GM18868 (cell line): ENCODE measurements around the gene PLEKHA6.

ENCODE experiments used
- ATAC-seq: cut with Tn5 transposase; IDR thresholded peaks from one replicate; pipeline ENCODE4 v1.9.1; 2021; ENCODE audit warnings: mild to moderate bottlenecking, moderate library complexity; ENCODE audit not compliant: unreplicated experiment

The PLEKHA6 gene

DNA sequence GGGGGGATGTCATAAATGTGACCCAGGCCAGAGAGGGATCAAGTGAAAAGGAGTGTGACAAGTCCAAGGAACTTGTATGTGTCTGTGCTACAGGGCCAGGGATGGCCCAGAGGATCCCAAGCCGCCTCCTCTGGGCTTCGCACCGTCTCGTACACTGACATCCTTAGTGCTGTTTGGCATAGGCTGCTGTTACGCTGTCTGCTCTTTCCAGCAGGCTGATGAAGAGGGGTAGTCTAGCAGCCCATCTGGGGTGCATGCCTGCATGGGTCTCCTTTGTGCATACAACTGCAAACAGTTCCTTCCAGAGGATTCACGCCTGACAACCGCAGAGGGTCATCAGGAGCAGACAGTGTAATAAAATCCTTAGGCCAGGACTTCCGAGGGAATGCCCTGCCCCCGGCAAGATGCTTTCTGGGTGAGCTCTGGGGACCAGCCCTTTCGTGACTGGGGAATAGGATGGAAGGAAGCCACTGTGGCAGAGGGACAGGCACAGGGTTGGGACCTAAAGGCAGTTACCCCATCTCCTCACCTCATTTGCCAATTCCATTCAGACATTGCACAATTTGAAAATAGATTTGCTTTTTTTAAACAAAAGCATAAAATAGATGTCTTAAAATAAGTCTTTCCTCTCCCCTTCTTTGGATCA lies 139.6 kb downstream of the PLEKHA6 start:
- ATAC-seq: no peak

DNA sequence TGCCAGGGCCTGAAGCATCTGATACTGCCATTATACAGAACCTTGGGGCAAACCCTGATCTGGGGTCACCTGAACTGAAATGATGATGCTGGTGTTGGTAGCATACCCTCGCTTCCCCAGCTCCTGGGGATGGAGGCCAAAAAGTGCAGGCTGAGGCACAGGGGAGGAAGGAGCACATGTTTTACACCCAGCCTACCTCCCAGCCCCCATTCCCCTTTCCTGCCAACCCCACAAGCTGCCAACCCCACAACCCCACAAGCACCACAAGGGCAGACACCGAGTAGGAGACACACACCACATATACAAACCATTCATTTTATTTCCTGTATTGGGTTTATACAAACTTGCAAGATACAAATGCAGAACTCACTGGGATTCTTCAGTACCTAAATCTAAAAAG lies 141.2 kb downstream of the PLEKHA6 start:
- no peak for ATAC-seq

- ATAC-seq: no peak
Measured at GRCh38 chr1:204217648-204218000, 142.1 kb downstream of the PLEKHA6 start.

- no peak for ATAC-seq
Measured at GRCh38 chr1:204216880-204217647, 142.7 kb downstream of the PLEKHA6 start.

GRCh38 chr1:204216236-204216635 lies 143.5 kb downstream of the PLEKHA6 start:
- ATAC-seq: no peak

DNA sequence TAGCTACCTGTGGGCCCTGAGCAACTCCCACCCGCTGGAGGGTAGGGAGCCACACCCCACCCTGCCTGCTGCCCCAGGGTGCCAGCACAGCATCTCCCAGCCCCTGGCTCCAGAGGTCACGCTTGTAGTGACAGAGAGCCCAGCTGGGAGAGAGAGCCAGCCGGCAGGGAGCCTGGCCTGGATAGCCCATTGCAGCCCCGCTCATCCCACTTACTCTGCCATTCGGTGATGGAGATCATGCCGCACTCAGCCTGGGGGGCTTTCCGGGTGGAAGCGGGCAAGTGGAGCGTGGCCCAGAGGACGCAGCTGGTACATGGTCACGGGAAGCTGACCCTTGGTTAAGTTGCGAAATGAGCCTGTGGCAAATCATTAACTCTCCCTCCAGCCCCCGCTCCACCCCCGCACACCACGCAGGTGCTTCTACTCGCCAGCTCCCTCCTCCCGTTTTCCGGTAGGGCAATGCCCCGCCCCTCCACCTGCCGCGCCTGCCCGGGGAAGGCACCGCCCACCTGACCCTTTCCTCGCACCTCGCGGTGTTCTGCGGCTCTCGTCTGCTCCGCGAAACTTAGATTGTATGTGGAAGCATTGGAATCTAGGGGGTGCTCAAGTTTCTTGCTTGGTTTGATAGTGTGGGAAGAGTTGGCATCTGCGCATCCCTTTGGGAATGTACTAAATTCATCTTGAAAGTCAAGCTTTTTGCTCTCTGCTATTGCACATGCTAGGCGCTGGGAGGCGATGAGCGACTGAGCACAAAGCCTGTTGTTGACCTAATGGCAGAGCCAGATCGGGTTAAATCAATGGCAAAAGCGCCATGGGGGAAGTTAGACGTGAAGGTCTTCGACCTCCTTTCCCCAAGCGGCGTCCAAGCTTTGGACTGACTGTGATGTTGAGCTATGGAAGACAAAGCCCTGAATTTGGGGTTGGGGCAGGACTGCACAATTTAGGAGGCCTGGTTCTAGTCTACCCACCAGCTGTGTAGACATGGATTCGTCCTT lies 145.8 kb downstream of the PLEKHA6 start, which contains the start of gene GOLT1A:
GOLT1A (minus strand) TSS at position 321 of the 995 bp plus-strand sequence; CDS start at position 239, 82 bp downstream.
- ATAC-seq: no peak

DNA sequence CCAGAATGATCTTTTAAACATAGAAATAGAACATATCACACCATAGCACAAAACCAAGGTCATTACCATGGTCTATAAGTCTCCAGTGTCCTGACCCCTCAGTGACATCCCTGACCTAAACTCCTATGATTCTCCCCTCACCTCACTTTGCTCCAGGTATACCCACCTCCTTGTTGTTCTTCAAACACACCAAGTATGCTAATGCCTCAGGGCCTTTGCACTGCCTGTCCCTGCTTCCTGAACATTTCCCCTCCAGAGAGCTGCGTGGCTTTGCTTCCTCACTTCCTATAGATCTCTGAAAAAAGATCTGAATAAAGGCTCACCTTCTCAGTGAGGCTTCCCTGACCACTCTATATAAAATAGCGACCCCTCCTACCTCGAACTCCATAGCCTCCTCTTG lies 147.0 kb downstream of the PLEKHA6 start:
- no peak for ATAC-seq

DNA sequence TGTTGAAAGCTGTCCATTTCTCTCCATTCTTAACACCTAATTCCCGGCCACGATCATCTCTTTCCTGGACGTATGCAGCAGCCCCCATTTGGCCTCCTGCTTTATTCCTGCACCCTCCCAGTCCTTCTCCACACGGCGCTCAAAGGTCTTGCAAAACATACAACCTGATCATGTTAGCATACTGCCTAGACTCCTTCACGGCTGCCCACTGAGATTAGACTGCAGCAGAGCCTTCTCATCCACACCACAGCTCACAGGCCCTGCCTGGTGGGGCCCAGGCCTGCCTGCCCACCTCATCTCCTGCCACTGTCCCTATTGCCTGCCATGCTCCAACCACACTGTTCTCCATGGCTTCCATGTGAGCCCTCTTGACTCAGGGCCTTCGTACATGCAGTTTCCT lies 148.7 kb downstream of the PLEKHA6 start:
- ATAC-seq: no peak

DNA sequence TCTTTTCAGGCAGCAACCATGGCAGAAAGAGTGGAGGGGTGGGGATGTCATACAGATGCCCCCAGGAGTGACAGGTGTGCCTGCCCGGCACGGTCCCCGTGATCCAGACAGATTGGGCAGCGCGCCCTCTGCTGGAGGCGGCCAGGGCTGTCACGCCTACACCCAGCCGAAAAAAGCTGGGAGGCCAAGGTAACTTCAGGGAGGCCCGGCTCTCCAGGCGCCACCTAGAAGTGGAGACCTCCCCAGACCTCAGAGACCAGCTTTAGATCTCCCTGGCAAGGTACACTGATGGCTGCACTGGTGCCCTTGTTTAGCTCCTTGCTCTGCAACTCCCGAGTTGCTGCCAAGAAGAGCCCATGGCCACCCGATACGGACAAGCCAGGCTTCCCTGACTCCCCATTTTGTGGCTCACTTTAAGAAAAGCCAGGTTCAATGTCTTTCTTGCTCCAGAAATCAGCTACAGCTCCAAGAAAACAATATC lies 152.6 kb downstream of the PLEKHA6 start:
- no peak for ATAC-seq

DNA sequence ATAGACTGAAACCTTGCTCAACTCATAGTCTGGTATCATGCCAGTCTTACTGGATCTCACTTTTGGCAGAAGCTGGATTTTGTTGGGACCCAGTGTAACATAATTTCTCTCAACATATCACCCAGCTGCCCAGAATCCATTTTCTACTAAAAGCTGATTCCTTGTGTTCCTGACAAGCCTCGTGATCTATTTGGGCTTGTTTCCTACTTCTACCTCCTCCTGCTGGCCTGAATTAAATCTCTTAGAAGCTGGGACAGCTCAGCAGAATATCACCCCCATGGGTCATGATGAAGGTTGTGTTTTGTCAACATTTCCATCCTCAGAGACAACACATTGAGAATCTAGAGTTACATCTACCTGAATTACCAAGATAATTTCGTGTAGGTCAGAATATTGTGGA lies 153.6 kb downstream of the PLEKHA6 start:
- no peak for ATAC-seq

- no peak for ATAC-seq
Measured at GRCh38 chr1:204205486-204205885, 154.2 kb downstream of the PLEKHA6 start.

GRCh38 chr1:204204944-204205343 lies 154.8 kb downstream of the PLEKHA6 start:
- no peak for ATAC-seq

DNA sequence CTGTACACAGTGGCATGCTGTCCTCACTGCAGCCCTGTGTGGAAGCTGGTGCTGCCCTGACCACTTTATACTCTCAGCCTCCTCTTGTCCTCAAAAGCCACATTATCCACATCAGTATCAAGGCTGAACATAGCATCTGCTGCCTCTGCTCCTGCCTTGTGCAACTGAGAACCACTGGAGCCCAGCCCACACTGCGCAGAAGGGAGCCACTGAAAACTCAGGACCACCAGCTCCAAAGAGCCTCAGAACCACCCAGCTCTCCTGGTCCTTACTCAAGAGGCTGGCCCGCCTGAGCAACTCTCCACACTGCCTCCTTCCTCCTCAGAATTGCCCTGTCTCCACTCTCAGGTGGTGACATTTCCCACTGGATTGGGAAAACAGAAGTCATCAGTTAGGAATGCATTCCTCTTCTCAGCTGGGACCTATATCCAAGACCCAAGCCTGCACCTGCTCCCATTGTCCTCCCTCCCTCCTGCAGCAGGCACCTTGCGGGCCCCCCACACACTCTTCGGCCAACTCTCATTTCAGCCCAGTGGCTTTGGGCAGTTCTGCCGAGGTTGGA lies 156.4 kb downstream of the PLEKHA6 start:
- ATAC-seq: no peak

DNA sequence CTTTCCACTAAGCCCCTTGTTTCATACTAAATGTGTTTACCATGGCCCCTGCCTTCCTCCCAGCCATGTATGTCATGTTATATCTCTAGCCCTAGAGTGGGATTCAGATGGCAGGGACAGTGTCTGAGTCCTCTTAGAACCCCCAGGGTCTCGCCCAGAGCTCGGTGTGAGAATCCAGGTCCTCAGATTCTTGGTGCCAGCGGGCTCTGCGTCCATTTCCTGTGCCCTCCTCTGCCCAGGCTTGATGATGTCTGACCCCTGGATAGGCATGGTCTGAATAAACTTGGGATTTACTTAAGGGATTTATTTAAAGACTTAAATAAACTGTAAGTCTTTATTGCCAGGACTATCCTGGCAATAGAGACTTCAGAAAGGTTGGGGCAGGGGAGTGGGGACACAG lies 157.2 kb downstream of the PLEKHA6 start:
- ATAC-seq: no peak

- ATAC-seq: no peak
Measured at GRCh38 chr1:204201348-204202040, 158.2 kb downstream of the PLEKHA6 start.

GRCh38 chr1:204199579-204199978 lies 160.2 kb downstream of the PLEKHA6 start:
- ATAC-seq: no peak

DNA sequence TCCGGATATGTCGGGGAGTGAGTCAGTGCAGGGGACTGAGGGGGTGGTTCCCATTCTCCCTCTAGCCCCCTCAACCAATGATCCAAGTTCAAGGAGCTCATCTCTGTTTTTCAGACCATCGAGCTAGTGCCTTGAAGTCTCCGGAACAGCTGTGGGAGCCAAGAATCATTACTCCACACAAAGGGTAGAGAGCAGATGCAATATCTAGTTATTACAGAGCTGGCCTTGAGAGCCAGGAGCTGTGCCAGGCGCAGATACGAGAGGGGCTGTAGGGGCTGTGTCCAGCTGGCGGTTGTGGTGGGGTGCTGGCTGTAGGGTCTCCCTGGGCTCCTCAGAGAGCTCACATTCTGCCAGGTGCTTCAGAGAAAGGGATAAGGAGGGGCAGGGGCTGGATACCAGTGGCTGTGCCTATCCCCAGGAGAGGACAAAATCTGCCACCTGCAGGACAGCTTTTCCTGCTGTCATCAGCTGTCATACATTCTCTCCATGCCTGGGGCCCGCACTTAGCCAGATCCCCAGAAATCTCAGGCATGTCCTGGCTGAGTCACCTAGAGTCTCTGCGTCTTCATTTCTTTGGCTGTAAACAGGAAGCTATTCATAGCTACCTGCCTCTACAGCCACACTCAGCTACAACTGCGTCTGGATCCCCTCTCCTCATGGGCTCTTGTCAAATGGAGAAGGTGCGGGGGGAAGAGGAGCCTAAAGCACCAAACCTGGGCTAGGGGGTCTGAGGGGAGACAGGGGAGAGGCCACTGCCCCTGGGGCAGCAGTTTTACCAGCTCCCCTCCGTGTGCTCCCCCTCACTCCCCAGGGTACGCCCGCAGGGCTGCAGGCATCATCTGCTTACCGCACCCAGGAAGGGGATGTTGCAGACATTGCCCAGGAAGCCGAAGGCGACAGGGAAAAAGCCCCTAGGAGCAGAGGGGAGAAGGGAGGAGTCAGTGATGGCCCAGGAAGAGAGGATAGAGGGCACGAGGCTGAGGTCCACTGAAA lies 161.1 kb downstream of the PLEKHA6 start:
- no peak for ATAC-seq

- ATAC-seq: no peak
Measured at GRCh38 chr1:204197068-204197467, 162.7 kb downstream of the PLEKHA6 start.
